ENCODE measurements around the gene SYNJ2.
A peak's percentile ranks its signal among the peaks of the same experiment; 100 is the strongest.
"Not testable (repeated sequence)": the region's sequence is repeated elsewhere in the genome, so short reads cannot be mapped to it uniquely, and the experiment has no call there.

Gene SYNJ2

DNA sequence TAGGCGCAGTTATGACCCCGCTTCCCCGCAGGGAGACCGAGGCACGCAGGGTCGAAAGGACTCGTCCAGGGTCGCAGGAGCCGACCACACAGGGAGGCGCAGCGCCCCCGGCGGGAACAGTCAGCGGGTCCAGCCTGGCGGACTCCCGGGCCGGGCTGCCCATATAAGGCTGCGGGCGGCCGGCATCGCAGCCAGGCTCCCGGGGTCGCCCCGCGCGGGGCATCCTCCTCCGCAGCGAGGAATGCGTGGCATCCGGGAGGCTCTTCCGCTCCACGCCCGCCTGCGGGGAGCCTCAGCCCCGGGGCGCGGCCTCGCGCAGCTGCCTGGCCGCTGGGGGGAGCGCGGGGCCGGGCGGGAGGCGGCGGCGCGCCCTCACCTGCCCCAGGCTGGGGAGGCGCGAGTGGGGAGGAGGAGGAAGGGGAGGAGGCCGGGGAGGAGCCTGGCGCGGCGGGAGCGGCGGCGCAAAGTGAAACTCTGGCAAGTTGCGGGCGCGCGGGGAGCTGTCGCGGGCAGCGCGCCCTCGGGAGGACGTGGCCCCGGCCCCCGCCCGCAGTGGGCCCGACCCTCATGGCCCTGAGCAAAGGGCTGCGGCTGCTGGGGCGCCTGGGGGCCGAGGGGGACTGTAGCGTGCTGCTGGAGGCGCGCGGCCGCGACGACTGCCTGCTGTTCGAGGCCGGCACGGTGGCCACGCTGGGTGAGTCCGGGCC, at the start of gene SYNJ2:
TSS of gene SYNJ2 (plus strand) at position 469 of the 707 bp plus-strand sequence. CDS start at position 568, 99 bp downstream.
- Histone ChIP-seq H3K4me1 (ENCODE audit: insufficient read depth, insufficient read length) (peaks cover 3% of the 10 kb centered on the region), H3K36me3 (ENCODE audit: insufficient read depth, insufficient read length, low read length) (no peaks in the 10 kb centered on the region), H3K9ac (ENCODE audit: insufficient read length, low read depth) (peak within 1 kb of the TSS; percentile 85), H3K27me3 (ENCODE audit: insufficient read depth, insufficient read length) (peaks cover 24% of the 10 kb centered on the region), H3K4me3 (ENCODE audit: insufficient read length, low read depth) (peak within 1 kb of the TSS; percentile 53), H3K9me3 (ENCODE audit: insufficient read depth, low read length) (no peaks in the 10 kb centered on the region)
- no peak for DNase-seq (ENCODE audit: low read depth, low spot score)
- no peak for TF ChIP-seq SUZ12 (IDR thresholded peaks at IDR 0.05; ENCODE audit: extremely low read depth, insufficient read depth, insufficient read length)
- TF ChIP-seq ZNF274 (IDR thresholded peaks at IDR 0.05; ENCODE audit: low read depth, low read length) = no peak
- no peak for TF ChIP-seq YY1 (IDR thresholded peaks at IDR 0.05; ENCODE audit: insufficient read depth, insufficient read length)

- no peak overlapping the region for H3K4me3 ChIP-seq (ENCODE audit: insufficient read length, low read depth)
- no peaks in the 10 kb centered on the region for H3K4me1 ChIP-seq (ENCODE audit: insufficient read depth, insufficient read length)
- no peak for DNase-seq (ENCODE audit: low read depth, low spot score)
- no peaks in the 10 kb centered on the region for H3K9me3 ChIP-seq (ENCODE audit: insufficient read depth, low read length)
- TF ChIP-seq YY1 (IDR thresholded peaks at IDR 0.05; ENCODE audit: insufficient read depth, insufficient read length) = no peak
- no peak for TF ChIP-seq ZNF274 (IDR thresholded peaks at IDR 0.05; ENCODE audit: low read depth, low read length)
- TF ChIP-seq SUZ12 (IDR thresholded peaks at IDR 0.05; ENCODE audit: extremely low read depth, insufficient read depth, insufficient read length) = no peak
- H3K9ac ChIP-seq (ENCODE audit: insufficient read length, low read depth) = no peak overlapping the region
- H3K27me3 ChIP-seq (ENCODE audit: insufficient read depth, insufficient read length) = no peaks in the 10 kb centered on the region
- peaks cover 60% of the 10 kb centered on the region for H3K36me3 ChIP-seq (ENCODE audit: insufficient read depth, insufficient read length, low read length)
These were observed 45.9 kb upstream of the SYNJ2 start for GRCh38 chr6:157935786-157936185.

GRCh38 chr6:157937318-157937717, 44.3 kb upstream of the SYNJ2 start:
- Histone ChIP-seq H3K4me1 (ENCODE audit: insufficient read depth, insufficient read length) (no peaks in the 10 kb centered on the region), H3K36me3 (ENCODE audit: insufficient read depth, insufficient read length, low read length) (peaks cover 62% of the 10 kb centered on the region), H3K27me3 (ENCODE audit: insufficient read depth, insufficient read length) (no peaks in the 10 kb centered on the region), H3K4me3 (ENCODE audit: insufficient read length, low read depth) (no peak overlapping the region), H3K9ac (ENCODE audit: insufficient read length, low read depth) (no peak overlapping the region), H3K9me3 (ENCODE audit: insufficient read depth, low read length) (no peaks in the 10 kb centered on the region)
- no peak for DNase-seq (ENCODE audit: low read depth, low spot score)
- TF ChIP-seq YY1 (IDR thresholded peaks at IDR 0.05; ENCODE audit: insufficient read depth, insufficient read length) (no peak), ZNF274 (IDR thresholded peaks at IDR 0.05; ENCODE audit: low read depth, low read length) (no peak), SUZ12 (IDR thresholded peaks at IDR 0.05; ENCODE audit: extremely low read depth, insufficient read depth, insufficient read length) (no peak)

DNA sequence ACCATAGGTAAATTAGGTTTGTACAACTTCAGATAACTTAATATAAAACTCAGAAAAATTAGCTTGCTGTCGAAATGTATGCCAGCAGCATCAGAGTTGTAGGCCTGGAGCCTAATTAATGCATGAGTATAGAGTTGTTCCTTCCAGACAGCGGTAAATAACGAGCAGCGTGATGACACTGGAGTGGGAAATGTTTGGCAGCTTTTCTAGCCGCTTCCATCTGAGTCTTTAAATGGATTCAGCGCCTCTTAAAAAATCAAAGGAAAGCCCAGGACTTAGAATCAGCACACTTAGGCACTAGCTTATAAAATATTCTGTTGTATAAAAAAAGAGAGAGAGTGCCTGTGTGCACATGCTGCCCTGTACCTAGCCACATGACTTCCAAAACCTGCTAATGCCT, 43.7 kb upstream of the SYNJ2 start:
- no peaks in the 10 kb centered on the region for H3K27me3 ChIP-seq (ENCODE audit: insufficient read depth, insufficient read length)
- no peak overlapping the region for H3K9ac ChIP-seq (ENCODE audit: insufficient read length, low read depth)
- DNase-seq (ENCODE audit: low read depth, low spot score) = no peak
- H3K4me1 ChIP-seq (ENCODE audit: insufficient read depth, insufficient read length) = no peaks in the 10 kb centered on the region
- TF ChIP-seq ZNF274 (IDR thresholded peaks at IDR 0.05; ENCODE audit: low read depth, low read length) (no peak), SUZ12 (IDR thresholded peaks at IDR 0.05; ENCODE audit: extremely low read depth, insufficient read depth, insufficient read length) (no peak), YY1 (IDR thresholded peaks at IDR 0.05; ENCODE audit: insufficient read depth, insufficient read length) (no peak)
- H3K9me3 ChIP-seq (ENCODE audit: insufficient read depth, low read length) = no peaks in the 10 kb centered on the region
- H3K36me3 ChIP-seq (ENCODE audit: insufficient read depth, insufficient read length, low read length) = peaks cover 64% of the 10 kb centered on the region
- no peak overlapping the region for H3K4me3 ChIP-seq (ENCODE audit: insufficient read length, low read depth)

DNA sequence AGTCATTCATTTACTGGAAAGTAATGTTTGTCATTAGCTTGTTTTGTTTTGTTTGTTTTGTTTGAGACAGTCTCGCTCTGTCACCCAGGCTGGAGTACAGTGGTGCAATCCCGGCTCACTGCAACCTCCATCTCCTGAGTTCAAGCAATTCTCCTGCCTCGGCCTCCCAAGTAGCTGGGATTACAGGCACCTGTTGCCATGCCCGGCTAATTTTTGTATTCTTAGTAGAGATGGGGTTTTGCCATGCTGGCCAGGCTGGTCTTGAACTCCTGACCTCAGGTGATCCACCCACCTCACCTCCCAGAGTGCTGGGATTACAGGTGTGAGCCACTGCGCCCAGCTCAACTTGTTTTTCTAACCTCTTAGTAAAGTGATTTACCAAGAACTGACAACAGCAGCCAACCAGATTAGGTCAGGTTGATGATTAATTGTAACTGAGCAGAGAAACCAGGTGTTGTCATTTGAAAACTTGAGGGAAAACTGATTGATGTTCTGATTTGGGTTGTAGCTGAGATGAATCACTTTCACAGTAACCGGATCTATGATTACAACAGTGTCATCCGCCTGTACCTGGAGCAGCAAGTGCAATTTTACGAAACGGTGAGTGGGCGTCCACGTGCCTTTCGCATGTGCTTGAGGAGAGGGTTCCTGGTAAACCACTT, 41.2 kb upstream of the SYNJ2 start:
- not testable (repeated sequence) for H3K4me1 ChIP-seq (ENCODE audit: insufficient read depth, insufficient read length); H3K9me3 ChIP-seq (ENCODE audit: insufficient read depth, low read length); H3K9ac ChIP-seq (ENCODE audit: insufficient read length, low read depth); H3K27me3 ChIP-seq (ENCODE audit: insufficient read depth, insufficient read length); DNase-seq (ENCODE audit: low read depth, low spot score); H3K4me3 ChIP-seq (ENCODE audit: insufficient read length, low read depth)
- H3K36me3 ChIP-seq (ENCODE audit: insufficient read depth, insufficient read length, low read length) = peaks cover 70% of the 10 kb centered on the region

- TF ChIP-seq SUZ12 (IDR thresholded peaks at IDR 0.05; ENCODE audit: extremely low read depth, insufficient read depth, insufficient read length) (no peak), ZNF274 (IDR thresholded peaks at IDR 0.05; ENCODE audit: low read depth, low read length) (no peak), YY1 (IDR thresholded peaks at IDR 0.05; ENCODE audit: insufficient read depth, insufficient read length) (no peak)
- no peak for DNase-seq (ENCODE audit: low read depth, low spot score)
- Histone ChIP-seq H3K27me3 (ENCODE audit: insufficient read depth, insufficient read length) (no peaks in the 10 kb centered on the region), H3K36me3 (ENCODE audit: insufficient read depth, insufficient read length, low read length) (peaks cover 63% of the 10 kb centered on the region), H3K4me3 (ENCODE audit: insufficient read length, low read depth) (no peak overlapping the region), H3K9me3 (ENCODE audit: insufficient read depth, low read length) (no peaks in the 10 kb centered on the region), H3K4me1 (ENCODE audit: insufficient read depth, insufficient read length) (no peaks in the 10 kb centered on the region), H3K9ac (ENCODE audit: insufficient read length, low read depth) (no peak overlapping the region)
These were observed 40.4 kb upstream of the SYNJ2 start for GRCh38 chr6:157941101-157941863.

GRCh38 chr6:157942351-157942750, 39.3 kb upstream of the SYNJ2 start:
- H3K4me3 ChIP-seq (ENCODE audit: insufficient read length, low read depth) = no peak overlapping the region
- H3K9me3 ChIP-seq (ENCODE audit: insufficient read depth, low read length) = no peaks in the 10 kb centered on the region
- peaks cover 60% of the 10 kb centered on the region for H3K36me3 ChIP-seq (ENCODE audit: insufficient read depth, insufficient read length, low read length)
- H3K9ac ChIP-seq (ENCODE audit: insufficient read length, low read depth) = no peak overlapping the region
- H3K27me3 ChIP-seq (ENCODE audit: insufficient read depth, insufficient read length) = no peaks in the 10 kb centered on the region
- H3K4me1 ChIP-seq (ENCODE audit: insufficient read depth, insufficient read length) = no peaks in the 10 kb centered on the region
- DNase-seq (ENCODE audit: low read depth, low spot score) = no peak
- TF ChIP-seq YY1 (IDR thresholded peaks at IDR 0.05; ENCODE audit: insufficient read depth, insufficient read length) (no peak), ZNF274 (IDR thresholded peaks at IDR 0.05; ENCODE audit: low read depth, low read length) (no peak), SUZ12 (IDR thresholded peaks at IDR 0.05; ENCODE audit: extremely low read depth, insufficient read depth, insufficient read length) (no peak)

All from NT2/D1 (cell line).